ENCODE results near the gene IDH3G.
A peak's percentile ranks its signal among the peaks of the same experiment; 100 is the strongest.

The IDH3G gene

GRCh38 chrX:153793291-153793690, 884 bp downstream of the IDH3G start:
- H3K9me3 ChIP-seq (ENCODE audit: control insufficient read depth in 5 of 5, low read length in 5 of 5): peaks cover 0 to 35% (median 20%) of the 10 kb centered on the region in 5 donors
- H3K27me3 ChIP-seq (ENCODE audit: control insufficient read depth in 5 of 5, insufficient read depth in 4 of 5, low read length in 5 of 5): peaks cover 0 to 10% (median 3%) of the 10 kb centered on the region in 5 donors
- peak overlapping the region; percentile 52 to 84 (median 72) for H3K4me3 ChIP-seq (ENCODE audit: low read depth in 1 of 5, low read length in 5 of 5)
- H3K36me3 ChIP-seq (ENCODE audit: control insufficient read depth in 5 of 5, insufficient read depth in 5 of 5, low read length in 5 of 5): peaks cover 0 to 35% (median 22%) of the 10 kb centered on the region in 5 donors
- H3K4me1 ChIP-seq (ENCODE audit: control insufficient read depth in 5 of 5, insufficient read depth in 5 of 5, low read length in 5 of 5): peaks cover 0 to 50% (median 38%) of the 10 kb centered on the region in 5 donors
- peak overlapping the region in 4 of 5 donors; percentile 71 to 81 (median 78) for H3K9ac ChIP-seq (ENCODE audit: low read length in 5 of 5)
- peak overlapping the region; percentile 78 for H3K27ac ChIP-seq (ENCODE audit: low read depth, low read length)

GRCh38 chrX:153792368-153792767, 1.8 kb downstream of the IDH3G start:
- H3K4me3 ChIP-seq (ENCODE audit: low read depth in 1 of 5, low read length in 5 of 5): peak overlapping the region in 2 of 5 donors; percentile 83 to 84
- no peak overlapping the region for H3K9ac ChIP-seq (ENCODE audit: low read length in 5 of 5)

DNA sequence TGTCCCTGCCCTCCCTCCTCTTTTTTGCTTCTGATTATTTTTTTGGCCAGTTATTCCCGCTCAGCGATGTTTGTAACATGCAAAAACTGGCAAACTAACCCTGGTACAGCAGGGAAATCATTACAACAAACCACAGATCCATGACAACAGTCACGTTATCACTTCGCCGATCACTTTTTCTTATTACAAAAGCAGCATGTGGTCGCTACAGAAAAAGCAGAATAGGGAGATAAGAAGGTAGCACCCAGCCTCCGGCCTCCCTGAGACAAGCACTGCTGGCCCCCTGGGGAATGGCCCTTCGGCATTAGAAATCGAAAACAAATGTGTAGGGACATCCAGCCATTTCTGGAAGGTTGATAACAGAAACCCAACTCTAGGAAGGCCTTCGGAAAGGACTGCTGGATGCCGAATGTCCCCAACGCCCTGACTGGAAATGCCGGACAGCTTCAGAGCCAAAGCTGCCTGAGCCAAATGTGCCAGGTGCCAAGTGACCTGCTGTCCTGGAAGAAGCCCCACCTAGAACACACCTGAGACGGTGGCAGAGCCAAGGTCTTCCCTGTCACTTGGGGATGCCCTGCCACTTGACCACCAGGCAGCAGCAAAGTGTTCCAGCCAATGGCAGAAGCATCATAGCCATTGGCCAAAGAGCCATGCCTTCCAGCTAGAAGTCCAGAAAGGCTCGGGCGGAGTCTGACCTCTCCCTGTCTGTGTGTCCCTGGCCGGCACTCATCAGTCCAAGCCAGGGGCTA, 2.9 kb downstream of the IDH3G start:
- no peak overlapping the region for H3K9ac ChIP-seq (ENCODE audit: low read length in 5 of 5)
- H3K9me3 ChIP-seq (ENCODE audit: control insufficient read depth in 5 of 5, low read length in 5 of 5): peaks cover 0 to 20% (median 18%) of the 10 kb centered on the region in 5 donors
- H3K27ac ChIP-seq (ENCODE audit: low read depth, low read length): no peak overlapping the region
- peaks cover 0 to 36% (median 27%) of the 10 kb centered on the region in 5 donors for H3K36me3 ChIP-seq (ENCODE audit: control insufficient read depth in 5 of 5, insufficient read depth in 5 of 5, low read length in 5 of 5)
- peaks cover 0 to 10% (median 4%) of the 10 kb centered on the region in 5 donors for H3K27me3 ChIP-seq (ENCODE audit: control insufficient read depth in 5 of 5, insufficient read depth in 4 of 5, low read length in 5 of 5)
- H3K4me3 ChIP-seq (ENCODE audit: low read depth in 1 of 5, low read length in 5 of 5): no peak overlapping the region
- peaks cover 0 to 49% (median 37%) of the 10 kb centered on the region in 5 donors for H3K4me1 ChIP-seq (ENCODE audit: control insufficient read depth in 5 of 5, insufficient read depth in 5 of 5, low read length in 5 of 5)

More at GRCh38 chrX:153792368-153792767, 1.8 kb downstream of the IDH3G start:
- Histone ChIP-seq H3K27ac (ENCODE audit: low read depth, low read length) (no peak overlapping the region), H3K27me3 (ENCODE audit: control insufficient read depth in 5 of 5, insufficient read depth in 4 of 5, low read length in 5 of 5) (peaks cover 0 to 10% (median 4%) of the 10 kb centered on the region in 5 donors), H3K9me3 (ENCODE audit: control insufficient read depth in 5 of 5, low read length in 5 of 5) (peaks cover 0 to 26% (median 20%) of the 10 kb centered on the region in 5 donors), H3K36me3 (ENCODE audit: control insufficient read depth in 5 of 5, insufficient read depth in 5 of 5, low read length in 5 of 5) (peaks cover 0 to 35% (median 23%) of the 10 kb centered on the region in 5 donors), H3K4me1 (ENCODE audit: control insufficient read depth in 5 of 5, insufficient read depth in 5 of 5, low read length in 5 of 5) (peaks cover 0 to 50% (median 38%) of the 10 kb centered on the region in 5 donors)

DNA sequence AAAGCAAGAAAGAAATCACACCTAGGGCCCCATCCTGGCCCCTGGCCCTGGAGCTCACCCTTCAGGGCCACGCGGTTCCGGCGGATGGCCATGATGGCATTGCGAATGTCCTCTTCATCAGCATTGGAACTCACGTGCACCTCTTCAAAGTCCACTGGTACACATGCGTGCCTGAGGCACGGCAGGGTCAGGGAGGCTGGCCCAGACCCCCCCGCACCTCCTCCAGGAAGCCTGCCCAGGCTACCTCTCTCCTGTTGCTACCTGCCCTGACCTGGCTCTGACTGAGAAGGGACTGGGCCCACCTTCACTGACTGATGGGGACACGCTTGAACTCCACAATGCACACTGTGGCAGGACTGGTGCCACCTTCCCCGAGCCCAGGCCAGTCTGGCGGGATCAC, 4.5 kb downstream of the IDH3G start:
- Histone ChIP-seq H3K27me3 (ENCODE audit: control insufficient read depth in 5 of 5, insufficient read depth in 4 of 5, low read length in 5 of 5) (peaks cover 0 to 10% (median 9%) of the 10 kb centered on the region in 5 donors), H3K4me3 (ENCODE audit: low read depth in 1 of 5, low read length in 5 of 5) (no peak overlapping the region), H3K27ac (ENCODE audit: low read depth, low read length) (no peak overlapping the region), H3K36me3 (ENCODE audit: control insufficient read depth in 5 of 5, insufficient read depth in 5 of 5, low read length in 5 of 5) (peaks cover 0 to 51% (median 40%) of the 10 kb centered on the region in 5 donors), H3K4me1 (ENCODE audit: control insufficient read depth in 5 of 5, insufficient read depth in 5 of 5, low read length in 5 of 5) (peaks cover 0 to 33% (median 21%) of the 10 kb centered on the region in 5 donors), H3K9ac (ENCODE audit: low read length in 5 of 5) (no peak overlapping the region), H3K9me3 (ENCODE audit: control insufficient read depth in 5 of 5, low read length in 5 of 5) (peaks cover 0 to 13% (median 7%) of the 10 kb centered on the region in 5 donors)

- H3K27ac ChIP-seq (ENCODE audit: low read depth, low read length): no peak overlapping the region
- H3K4me1 ChIP-seq (ENCODE audit: control insufficient read depth in 5 of 5, insufficient read depth in 5 of 5, low read length in 5 of 5): peaks cover 0 to 20% (median 11%) of the 10 kb centered on the region in 5 donors
- no peak overlapping the region for H3K4me3 ChIP-seq (ENCODE audit: low read depth in 1 of 5, low read length in 5 of 5)
- H3K27me3 ChIP-seq (ENCODE audit: control insufficient read depth in 5 of 5, insufficient read depth in 4 of 5, low read length in 5 of 5): peaks cover 0 to 11% (median 3%) of the 10 kb centered on the region in 5 donors
- H3K36me3 ChIP-seq (ENCODE audit: control insufficient read depth in 5 of 5, insufficient read depth in 5 of 5, low read length in 5 of 5): peaks cover 0 to 59% (median 43%) of the 10 kb centered on the region in 5 donors
- H3K9me3 ChIP-seq (ENCODE audit: control insufficient read depth in 5 of 5, low read length in 5 of 5): no peaks in the 10 kb centered on the region
- no peak overlapping the region for H3K9ac ChIP-seq (ENCODE audit: low read length in 5 of 5)
These were observed 7.5 kb downstream of the IDH3G start for GRCh38 chrX:153786669-153787068.

- Histone ChIP-seq H3K9ac (ENCODE audit: low read length in 5 of 5) (no peak overlapping the region), H3K9me3 (ENCODE audit: control insufficient read depth in 5 of 5, low read length in 5 of 5) (no peaks in the 10 kb centered on the region), H3K36me3 (ENCODE audit: control insufficient read depth in 5 of 5, insufficient read depth in 5 of 5, low read length in 5 of 5) (peaks cover 0 to 53% (median 35%) of the 10 kb centered on the region in 5 donors), H3K4me1 (ENCODE audit: control insufficient read depth in 5 of 5, insufficient read depth in 5 of 5, low read length in 5 of 5) (peaks cover 0 to 22% (median 10%) of the 10 kb centered on the region in 5 donors), H3K27ac (ENCODE audit: low read depth, low read length) (no peak overlapping the region), H3K27me3 (ENCODE audit: control insufficient read depth in 5 of 5, insufficient read depth in 4 of 5, low read length in 5 of 5) (peaks cover 7 to 23% (median 16%) of the 10 kb centered on the region in 5 donors), H3K4me3 (ENCODE audit: low read depth in 1 of 5, low read length in 5 of 5) (no peak overlapping the region)
These were observed 9.7 kb downstream of the IDH3G start for GRCh38 chrX:153784325-153784967.

GRCh38 chrX:153783378-153784013, 10.7 kb downstream of the IDH3G start:
- Histone ChIP-seq H3K4me1 (ENCODE audit: control insufficient read depth in 5 of 5, insufficient read depth in 5 of 5, low read length in 5 of 5) (peaks cover 0 to 22% (median 10%) of the 10 kb centered on the region in 5 donors), H3K9ac (ENCODE audit: low read length in 5 of 5) (no peak overlapping the region), H3K27ac (ENCODE audit: low read depth, low read length) (no peak overlapping the region), H3K4me3 (ENCODE audit: low read depth in 1 of 5, low read length in 5 of 5) (no peak overlapping the region), H3K27me3 (ENCODE audit: control insufficient read depth in 5 of 5, insufficient read depth in 4 of 5, low read length in 5 of 5) (peaks cover 7 to 24% (median 17%) of the 10 kb centered on the region in 5 donors), H3K36me3 (ENCODE audit: control insufficient read depth in 5 of 5, insufficient read depth in 5 of 5, low read length in 5 of 5) (peaks cover 0 to 45% (median 33%) of the 10 kb centered on the region in 5 donors), H3K9me3 (ENCODE audit: control insufficient read depth in 5 of 5, low read length in 5 of 5) (no peaks in the 10 kb centered on the region)

DNA sequence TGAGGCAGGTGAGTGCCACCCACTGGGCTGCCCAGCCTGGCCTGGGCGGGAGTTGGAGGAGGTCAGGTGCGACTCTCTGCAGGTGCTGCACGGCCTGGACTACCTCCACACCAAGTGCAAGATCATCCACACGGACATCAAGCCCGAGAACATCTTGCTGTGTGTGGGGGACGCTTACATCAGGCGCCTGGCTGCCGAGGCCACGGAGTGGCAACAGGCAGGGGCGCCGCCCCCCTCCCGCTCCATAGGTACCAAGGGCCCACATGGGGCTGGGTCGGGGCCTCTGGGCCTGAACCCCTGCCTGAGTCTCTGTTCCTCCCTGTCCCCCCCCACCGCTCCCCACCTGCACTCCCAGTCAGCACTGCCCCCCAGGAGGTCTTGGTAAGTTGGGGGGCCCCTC, 11.3 kb downstream of the IDH3G start:
- Histone ChIP-seq H3K27me3 (ENCODE audit: control insufficient read depth in 5 of 5, insufficient read depth in 4 of 5, low read length in 5 of 5) (peaks cover 7 to 26% (median 20%) of the 10 kb centered on the region in 5 donors), H3K27ac (ENCODE audit: low read depth, low read length) (no peak overlapping the region)

GRCh38 chrX:153782313-153782712, 11.9 kb downstream of the IDH3G start:
- H3K4me3 ChIP-seq (ENCODE audit: low read depth in 1 of 5, low read length in 5 of 5): no peak overlapping the region

More for the DNA sequence above, 11.3 kb downstream of the IDH3G start:
- no peaks in the 10 kb centered on the region for H3K9me3 ChIP-seq (ENCODE audit: control insufficient read depth in 5 of 5, low read length in 5 of 5)
- peaks cover 0 to 39% (median 29%) of the 10 kb centered on the region in 5 donors for H3K36me3 ChIP-seq (ENCODE audit: control insufficient read depth in 5 of 5, insufficient read depth in 5 of 5, low read length in 5 of 5)
- H3K4me3 ChIP-seq (ENCODE audit: low read depth in 1 of 5, low read length in 5 of 5): no peak overlapping the region
- peaks cover 0 to 22% (median 10%) of the 10 kb centered on the region in 5 donors for H3K4me1 ChIP-seq (ENCODE audit: control insufficient read depth in 5 of 5, insufficient read depth in 5 of 5, low read length in 5 of 5)
- H3K9ac ChIP-seq (ENCODE audit: low read length in 5 of 5): no peak overlapping the region

More at GRCh38 chrX:153782313-153782712, 11.9 kb downstream of the IDH3G start:
- H3K36me3 ChIP-seq (ENCODE audit: control insufficient read depth in 5 of 5, insufficient read depth in 5 of 5, low read length in 5 of 5): peaks cover 0 to 33% (median 23%) of the 10 kb centered on the region in 5 donors
- H3K4me1 ChIP-seq (ENCODE audit: control insufficient read depth in 5 of 5, insufficient read depth in 5 of 5, low read length in 5 of 5): peaks cover 0 to 22% (median 10%) of the 10 kb centered on the region in 5 donors
- no peak overlapping the region for H3K27ac ChIP-seq (ENCODE audit: low read depth, low read length)
- no peaks in the 10 kb centered on the region for H3K9me3 ChIP-seq (ENCODE audit: control insufficient read depth in 5 of 5, low read length in 5 of 5)
- peaks cover 7 to 26% (median 21%) of the 10 kb centered on the region in 5 donors for H3K27me3 ChIP-seq (ENCODE audit: control insufficient read depth in 5 of 5, insufficient read depth in 4 of 5, low read length in 5 of 5)
- no peak overlapping the region for H3K9ac ChIP-seq (ENCODE audit: low read length in 5 of 5)
